Thyroid gland (tissue), 4 donors: ENCODE measurements around the gene NFKBIB.

Experiments
- CTCF ChIP-seq, 6 experiments: fragments of 200-600 bp in 3 of 6; fragments of 450-650 bp in 3 of 6; sonication (generic) in 3 of 6; IDR thresholded peaks; one replicate each; pipeline ENCODE4 v1.5.1; 2016 to 2019; ENCODE audit warnings: antibody characterized with exemption in 6 of 6, mild to moderate bottlenecking in 2 of 6, inconsistent platforms in 1 of 6, moderate library complexity in 1 of 6
- POLR2A ChIP-seq, 2 donors: fragments of 450-650 bp; IDR thresholded peaks; one replicate each; pipeline ENCODE4 v1.6.1; 2017; ENCODE audit warnings: antibody characterized with exemption in 2 of 2, mild to moderate bottlenecking in 2 of 2, moderate library complexity in 1 of 2

GRCh38 chr19:38898788-38899446 is 852 bp upstream of the NFKBIB start:
- no peak for TF ChIP-seq CTCF (IDR thresholded peaks at IDR 0.05)
- TF ChIP-seq POLR2A (IDR thresholded peaks at IDR 0.05), result no peak
